NCI-H146 treated with DMSO at 0.1 percent for 48 hours (cell line): ENCODE measurements around the gene TSPAN3.

Experiments
- DNase-seq: peaks from one replicate; lab custom pipeline; 2025; ENCODE audit not compliant: unreplicated experiment; lab: John Stamatoyannopoulos, UW

Gene TSPAN3

GRCh38 chr15:77070495-77071304 is at the start of gene TSPAN3:
TSS of gene TSPAN3 (minus strand) at chr15:77071109. CDS start at chr15:77070954, 155 bp downstream.
- DNase-seq, result peak; percentile 51

DNA sequence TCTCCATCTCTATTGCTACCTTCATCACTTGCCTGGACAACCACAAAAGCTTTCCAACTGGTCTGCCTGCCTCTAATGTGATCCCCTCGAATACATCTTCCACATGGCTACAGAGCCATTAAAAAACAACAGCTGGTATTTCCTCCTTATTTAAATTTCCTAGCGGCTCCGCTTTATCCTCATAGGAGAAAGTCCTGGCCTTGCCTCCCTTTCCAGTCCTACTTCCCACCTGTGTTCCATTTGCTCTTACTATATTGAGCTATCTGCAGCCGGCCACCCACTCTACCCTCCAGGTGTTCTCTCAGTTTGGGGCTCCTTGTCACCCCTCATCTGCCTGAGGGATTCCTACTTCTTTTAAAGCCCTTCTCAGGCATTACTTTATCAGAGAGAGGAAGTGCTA is 49.7 kb upstream of the TSPAN3 start:
- no peak for DNase-seq

DNA sequence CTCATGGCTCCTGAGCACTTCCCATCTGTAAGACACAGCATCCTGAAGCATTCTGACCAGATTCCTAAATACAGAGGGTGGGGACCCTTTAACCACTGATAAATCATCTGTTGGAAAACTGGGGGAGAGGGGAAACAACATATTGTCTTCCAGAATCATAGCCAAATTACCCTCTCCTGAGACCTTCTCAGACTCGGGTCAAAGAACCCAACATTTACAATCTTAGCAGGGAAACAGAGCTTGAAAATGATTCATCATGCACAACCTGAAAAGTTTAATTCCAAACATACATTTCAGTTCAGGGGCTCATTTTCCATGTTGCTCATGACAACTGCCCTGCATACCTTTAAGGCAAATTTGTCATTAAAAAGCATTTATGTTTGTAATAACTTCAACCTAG is 48.5 kb upstream of the TSPAN3 start:
- DNase-seq, result no peak

DNA sequence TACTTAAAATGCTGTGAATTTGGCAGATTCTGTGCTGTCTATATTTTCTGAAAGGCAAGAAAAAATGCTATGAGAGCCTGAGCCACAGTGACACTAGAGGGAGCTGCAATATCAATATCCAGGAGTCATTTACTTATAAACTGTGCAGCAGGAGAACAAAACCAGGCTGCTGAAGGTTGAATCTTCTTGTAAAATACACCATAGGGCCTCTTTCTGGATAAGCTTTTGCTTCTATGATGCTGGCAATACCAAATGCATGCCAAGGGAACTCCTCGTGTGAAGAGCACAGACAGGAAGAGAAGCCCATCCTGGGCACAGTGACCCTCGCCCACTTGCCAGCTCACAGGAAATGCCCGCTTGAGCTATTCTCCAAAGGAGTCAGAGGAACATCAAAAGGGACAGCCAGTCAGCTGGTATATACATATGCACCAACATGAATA is 48.0 kb upstream of the TSPAN3 start:
- peak; percentile 19 for DNase-seq

DNA sequence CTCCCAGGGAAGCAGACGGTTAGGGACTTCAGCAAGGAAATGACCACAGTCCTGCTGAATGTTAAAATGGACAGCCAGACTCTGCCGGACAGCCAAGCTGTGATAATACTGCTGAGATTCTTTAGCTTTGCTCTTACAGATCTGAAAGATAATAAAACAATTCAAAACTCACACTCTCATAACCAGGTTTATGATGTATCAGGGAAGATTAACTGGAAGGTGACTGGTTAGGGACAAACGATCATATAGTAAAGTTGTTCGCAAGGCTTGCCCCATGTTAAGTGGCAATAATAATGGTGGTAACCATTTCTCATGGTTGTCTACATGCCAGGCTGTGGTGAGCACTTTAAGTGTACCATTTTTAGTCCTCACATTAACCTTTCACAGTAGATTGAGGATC is 44.3 kb upstream of the TSPAN3 start:
- no peak for DNase-seq

DNA sequence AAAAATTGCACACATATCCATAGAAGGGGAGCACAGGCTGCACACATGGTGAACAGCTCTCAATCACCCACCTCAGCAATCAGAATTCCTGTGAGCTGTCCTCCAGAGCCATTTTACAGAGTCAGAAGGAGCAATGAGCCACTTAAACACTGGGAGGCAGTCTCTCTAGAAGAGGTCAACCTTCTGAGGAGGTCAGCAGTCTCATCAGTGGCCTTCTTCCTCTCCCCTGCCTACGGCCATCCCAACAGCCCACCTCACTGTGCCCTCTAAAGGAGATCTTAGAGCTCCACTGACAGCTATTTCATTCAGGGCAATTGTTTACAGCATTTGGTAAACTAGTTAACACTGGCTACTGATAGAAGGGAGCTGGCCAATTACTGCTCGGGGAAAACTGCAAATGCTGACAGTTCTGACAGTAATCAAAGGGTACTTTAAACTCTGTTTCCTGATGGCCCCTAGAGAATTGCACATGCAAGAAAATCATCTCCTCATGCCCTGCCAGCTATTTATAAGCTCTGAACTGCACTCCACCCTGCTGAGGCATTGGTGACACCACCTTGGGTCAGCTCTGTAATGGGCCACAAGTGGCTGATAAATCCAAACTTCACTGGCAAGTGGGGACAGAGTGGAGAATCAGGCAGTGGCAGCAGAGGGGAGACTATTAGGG is 42.1 kb upstream of the TSPAN3 start:
- no peak for DNase-seq

DNA sequence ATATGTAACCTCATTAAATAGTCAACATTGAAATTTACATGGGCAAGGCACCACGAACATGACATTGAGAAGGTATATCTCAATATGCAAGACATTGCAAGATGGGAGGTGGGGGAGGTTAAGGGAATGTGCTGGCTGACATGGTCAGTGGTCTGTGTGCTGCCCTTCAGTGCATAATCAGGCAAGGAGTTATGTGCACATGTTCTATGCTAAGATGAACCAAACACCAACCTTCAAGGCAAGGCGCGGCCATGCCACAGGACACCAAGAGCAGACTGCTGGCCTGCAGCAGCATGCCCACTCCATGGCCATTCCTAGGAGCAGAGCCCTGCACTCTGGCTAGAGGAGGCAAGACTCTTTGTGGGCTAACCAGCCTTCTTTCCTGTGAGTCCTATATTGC is 40.9 kb upstream of the TSPAN3 start:
- DNase-seq, result no peak

- peak; percentile 9 for DNase-seq
These were observed 36.8 kb upstream of the TSPAN3 start for GRCh38 chr15:77107531-77108355.

DNA sequence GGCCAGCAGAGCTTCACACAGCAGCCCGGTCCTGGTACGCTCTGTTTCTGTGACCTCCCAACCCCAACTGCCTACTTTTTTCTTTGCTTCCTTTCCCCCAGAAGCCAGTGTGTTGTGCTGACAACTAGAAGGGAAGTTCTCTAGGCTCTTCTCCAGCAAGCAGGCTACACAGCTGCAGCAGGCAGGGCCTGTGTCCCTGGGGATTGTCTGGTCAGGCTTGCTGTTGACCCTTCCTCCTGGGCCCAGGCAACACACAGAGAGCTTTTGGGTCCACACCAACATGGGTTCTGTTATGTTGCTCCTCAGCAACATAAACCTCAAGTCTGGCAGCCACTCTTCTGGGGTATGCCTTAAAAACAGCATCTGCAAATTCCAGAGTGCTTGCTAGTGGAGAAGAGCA is 36.2 kb upstream of the TSPAN3 start:
- no peak for DNase-seq

DNA sequence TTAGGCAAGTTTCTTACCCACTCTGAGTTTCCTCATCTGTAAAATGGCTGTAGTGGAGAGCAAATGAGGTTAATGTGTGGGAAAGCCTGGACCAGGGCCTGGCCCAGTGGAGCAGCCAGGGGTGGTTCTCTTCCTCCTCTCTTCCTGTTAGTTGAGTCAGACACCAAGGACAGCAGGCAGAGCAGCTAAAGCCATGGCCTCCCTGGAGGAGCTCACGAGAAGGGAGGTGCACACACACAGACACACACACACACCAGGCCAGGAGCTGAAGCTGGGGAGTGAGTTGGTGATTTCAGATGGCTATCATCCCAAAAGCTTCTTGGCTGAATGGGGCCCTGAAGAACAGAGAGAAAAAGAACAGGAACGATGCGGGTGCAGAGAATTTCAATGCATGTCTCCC is 33.2 kb upstream of the TSPAN3 start:
- no peak for DNase-seq

DNA sequence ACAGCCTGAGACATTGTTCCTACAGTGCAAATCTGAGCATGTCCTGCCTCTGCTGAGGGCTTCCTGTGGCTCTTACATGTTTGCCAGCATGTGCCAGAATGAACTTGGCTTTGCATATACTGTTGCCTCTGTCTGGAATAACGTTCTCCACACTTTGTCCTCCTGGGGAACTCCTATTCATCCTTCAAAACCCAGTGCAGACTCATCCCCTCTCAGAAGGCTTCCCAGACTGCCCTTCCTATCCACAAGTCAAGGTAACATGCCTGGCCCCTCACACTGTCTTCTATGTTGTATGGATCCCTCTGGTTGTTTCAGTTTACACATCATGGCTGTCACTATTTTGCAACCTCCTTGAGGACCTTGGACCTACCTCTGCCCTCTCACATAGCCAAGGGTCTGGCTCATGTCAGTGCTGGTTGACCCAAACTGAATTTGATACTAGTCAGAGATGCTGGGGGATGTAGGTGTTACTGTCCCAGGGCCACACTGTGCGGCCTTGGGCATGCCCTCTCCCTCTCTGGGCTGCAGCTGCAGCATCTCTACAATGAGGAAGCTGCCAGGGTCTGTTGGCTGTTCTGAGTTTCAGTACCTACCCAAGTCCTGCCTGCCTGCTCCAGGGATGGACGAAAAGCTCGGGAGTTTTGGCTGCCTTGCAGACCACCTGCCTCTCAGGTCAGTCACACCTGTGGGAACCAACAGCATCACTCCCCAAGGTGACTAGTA is 29.0 kb upstream of the TSPAN3 start:
- DNase-seq, result no peak

GRCh38 chr15:77098572-77098971 is 27.7 kb upstream of the TSPAN3 start:
- no peak for DNase-seq

- DNase-seq, result no peak
These were observed 27.0 kb upstream of the TSPAN3 start for GRCh38 chr15:77097921-77098320.

- DNase-seq, result no peak
These were observed 26.4 kb upstream of the TSPAN3 start for GRCh38 chr15:77097248-77097721.

DNA sequence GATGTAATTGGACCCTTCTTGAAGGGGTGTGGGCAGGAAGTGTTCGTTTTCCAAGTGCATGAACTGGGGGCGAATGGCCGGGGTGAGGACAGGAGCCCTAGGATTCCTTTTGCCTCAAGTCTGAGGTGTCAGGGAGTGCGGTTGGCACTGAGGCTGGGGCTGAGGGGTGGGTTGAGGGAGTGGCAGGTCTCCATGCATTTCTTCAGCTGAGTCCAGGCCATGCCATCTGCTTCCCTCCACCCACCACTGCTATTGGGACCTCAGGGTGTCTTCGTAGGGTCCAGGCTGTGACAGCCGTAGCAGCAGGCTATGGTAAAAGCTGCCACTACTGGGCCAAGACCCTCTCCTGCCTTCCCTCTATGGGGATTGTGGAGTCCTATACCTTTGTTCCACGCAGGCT is 25.6 kb upstream of the TSPAN3 start:
- DNase-seq, result no peak

DNA sequence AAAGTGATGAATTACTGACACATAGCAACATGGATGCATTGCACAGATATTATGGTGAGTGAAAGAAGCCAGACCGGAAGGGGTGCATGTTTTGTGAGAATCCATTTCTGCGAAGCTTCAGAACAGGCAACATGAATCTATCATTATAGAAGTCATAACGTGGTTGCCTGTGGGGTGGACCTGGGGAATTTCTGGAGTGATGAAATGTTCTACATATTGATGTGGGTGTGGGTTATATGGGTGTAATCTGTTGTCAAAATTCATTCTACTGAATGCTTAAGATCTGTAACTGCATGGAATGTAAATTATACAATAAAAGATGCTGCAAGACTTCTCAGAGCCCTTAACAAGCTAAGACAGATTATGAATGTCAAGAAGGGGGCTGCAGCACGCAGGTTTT is 25.2 kb upstream of the TSPAN3 start:
- DNase-seq, result no peak

- DNase-seq, result no peak
These were observed 23.6 kb upstream of the TSPAN3 start for GRCh38 chr15:77094397-77095030.

DNA sequence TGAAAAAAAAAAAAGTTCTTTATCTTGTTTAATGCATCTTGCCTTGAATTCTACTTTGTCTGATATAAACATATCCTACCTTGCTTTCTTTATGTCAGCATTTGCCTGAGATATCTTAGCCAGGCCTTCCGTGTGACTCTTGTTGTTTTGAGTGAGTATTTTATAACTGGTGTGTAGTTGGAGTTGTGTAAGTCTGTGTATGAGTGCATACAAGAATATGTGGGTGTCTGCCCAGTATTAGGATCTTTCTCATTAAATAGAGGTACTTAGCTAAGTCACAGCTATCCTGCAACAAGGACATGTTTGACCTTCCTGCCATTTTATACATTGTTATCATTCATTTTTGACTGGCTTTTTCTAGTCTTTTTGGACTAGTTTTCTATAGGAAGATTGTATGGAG is 22.5 kb upstream of the TSPAN3 start:
- no peak for DNase-seq

GRCh38 chr15:77091097-77091496 is 20.2 kb upstream of the TSPAN3 start:
- no peak for DNase-seq

GRCh38 chr15:77087213-77087612 is 16.3 kb upstream of the TSPAN3 start:
- DNase-seq, result no peak
